Activated naive CD4-positive, alpha-beta T cell treated with anti-CD3 and anti-CD28 coated beads, Interleukin-2, amount 50 U/mL, for 16 hours (primary cell): ENCODE results near the gene GGNBP2.
A peak's percentile ranks its signal among the peaks of the same experiment; 100 is the strongest.
"Not testable (repeated sequence)": the region's sequence is repeated elsewhere in the genome, so short reads cannot be mapped to it uniquely, and the experiment has no call there.

Experiments
- DNase-seq: peaks from one replicate; pipeline ENCODE4 v3.0.0-alpha.2; 2020

The GGNBP2 gene

GRCh38 chr17:36544307-36545076 is at the start of gene GGNBP2:
Gene GGNBP2, plus strand, starts transcription at chr17:36544919. Its CDS starts 806 bp downstream, at chr17:36545725.
- DNase-seq, result peak; percentile 96

GRCh38 chr17:36495076-36495578 is 49.6 kb upstream of the GGNBP2 start:
- DNase-seq, result no peak

- DNase-seq, result no peak
Observed at GRCh38 chr17:36496018-36496789, 48.5 kb upstream of the GGNBP2 start.

- DNase-seq, result no peak
Observed at GRCh38 chr17:36498155-36498554, 46.6 kb upstream of the GGNBP2 start.

GRCh38 chr17:36498560-36499300 is 46.0 kb upstream of the GGNBP2 start:
- DNase-seq, result no peak

- no peak for DNase-seq
Observed at GRCh38 chr17:36500745-36501225, 43.9 kb upstream of the GGNBP2 start.

- no peak for DNase-seq
Observed at GRCh38 chr17:36501351-36501750, 43.4 kb upstream of the GGNBP2 start.

- no peak for DNase-seq
Observed at GRCh38 chr17:36501963-36502362, 42.8 kb upstream of the GGNBP2 start.

GRCh38 chr17:36503456-36504155 is 41.1 kb upstream of the GGNBP2 start:
- no peak for DNase-seq

GRCh38 chr17:36504156-36504545 is 40.6 kb upstream of the GGNBP2 start:
- no peak for DNase-seq

GRCh38 chr17:36505171-36505570 is 39.5 kb upstream of the GGNBP2 start:
- no peak for DNase-seq

GRCh38 chr17:36506249-36506826 is 38.4 kb upstream of the GGNBP2 start:
- DNase-seq, result no peak

GRCh38 chr17:36506831-36507230 is 37.9 kb upstream of the GGNBP2 start:
- DNase-seq, result no peak

GRCh38 chr17:36507266-36507665 is 37.5 kb upstream of the GGNBP2 start:
- no peak for DNase-seq

GRCh38 chr17:36508439-36508838 is 36.3 kb upstream of the GGNBP2 start:
- not testable (repeated sequence) for DNase-seq

- DNase-seq, result no peak
Observed at GRCh38 chr17:36509272-36509985, 35.3 kb upstream of the GGNBP2 start.

GRCh38 chr17:36510636-36511035 is 34.1 kb upstream of the GGNBP2 start:
- DNase-seq, result no peak

- DNase-seq, result no peak
Observed at GRCh38 chr17:36511216-36511615, 33.5 kb upstream of the GGNBP2 start.

- no peak for DNase-seq
Observed at GRCh38 chr17:36512641-36513040, 32.1 kb upstream of the GGNBP2 start.

- DNase-seq, result no peak
Observed at GRCh38 chr17:36514856-36515255, 29.9 kb upstream of the GGNBP2 start.

GRCh38 chr17:36515837-36516236 is 28.9 kb upstream of the GGNBP2 start:
- no peak for DNase-seq
